GM19193 (cell line): ENCODE results near the gene APOL1.

ENCODE experiments used
- POLR2A ChIP-seq: IDR thresholded peaks from 4 replicates; pipeline ENCODE4 v1.6.1; 2011; ENCODE audit not compliant: insufficient read depth, insufficient read length; ENCODE audit errors: extremely low read depth

Gene APOL1

GRCh38 chr22:36252754-36253522 is at the start of gene APOL1:
Gene APOL1 (plus strand): TSS chr22:36253133. CDS start chr22:36254956, 1,823 bp downstream.
- TF ChIP-seq POLR2A, result peak; percentile 55

GRCh38 chr22:36204001-36204631 is 48.8 kb upstream of the APOL1 start:
- TF ChIP-seq POLR2A, result no peak

- TF ChIP-seq POLR2A, result no peak
Measured at GRCh38 chr22:36204632-36205015, 48.3 kb upstream of the APOL1 start.

- no peak for TF ChIP-seq POLR2A
Measured at GRCh38 chr22:36206255-36206654, 46.7 kb upstream of the APOL1 start.

- no peak for TF ChIP-seq POLR2A
Measured at GRCh38 chr22:36208162-36208765, 44.7 kb upstream of the APOL1 start.

GRCh38 chr22:36208914-36209313 is 44.0 kb upstream of the APOL1 start:
- TF ChIP-seq POLR2A, result no peak

- no peak for TF ChIP-seq POLR2A
Measured at GRCh38 chr22:36210224-36210623, 42.7 kb upstream of the APOL1 start.

GRCh38 chr22:36211237-36211861 is 41.6 kb upstream of the APOL1 start:
- TF ChIP-seq POLR2A, result no peak

- TF ChIP-seq POLR2A, result no peak
Measured at GRCh38 chr22:36212901-36213300, 40.0 kb upstream of the APOL1 start.

GRCh38 chr22:36213586-36213985 is 39.3 kb upstream of the APOL1 start:
- no peak for TF ChIP-seq POLR2A

- no peak for TF ChIP-seq POLR2A
Measured at GRCh38 chr22:36215981-36216380, 37.0 kb upstream of the APOL1 start.

- no peak for TF ChIP-seq POLR2A
Measured at GRCh38 chr22:36218648-36219193, 34.2 kb upstream of the APOL1 start.

GRCh38 chr22:36220451-36220921 is 32.4 kb upstream of the APOL1 start:
- TF ChIP-seq POLR2A, result no peak

GRCh38 chr22:36221799-36222751 is 30.9 kb upstream of the APOL1 start:
- no peak for TF ChIP-seq POLR2A
